GM20000 (cell line): ENCODE data around the gene ADGRF4.

Source experiments
- DNase-seq: peaks from one replicate; pipeline ENCODE4 v3.0.0; 2012; ENCODE audit warnings: low spot score
- CTCF ChIP-seq: IDR thresholded peaks from 2 replicates; pipeline ENCODE4 v1.5.1; 2012; ENCODE audit warnings: mild to moderate bottlenecking, control low read depth; ENCODE audit errors: extremely low read depth, missing control alignments

Gene ADGRF4

GRCh38 chr6:47722194-47722593, 23.8 kb downstream of the ADGRF4 start:
- no peak for TF ChIP-seq CTCF
- DNase-seq = peak; percentile 36

GRCh38 chr6:47724300-47724699, 25.9 kb downstream of the ADGRF4 start:
- no peak for DNase-seq
- TF ChIP-seq CTCF = no peak

GRCh38 chr6:47727391-47727790, 29.0 kb downstream of the ADGRF4 start:
- no peak for DNase-seq
- no peak for TF ChIP-seq CTCF

GRCh38 chr6:47729019-47729418, 30.6 kb downstream of the ADGRF4 start:
- DNase-seq = no peak
- TF ChIP-seq CTCF = no peak

GRCh38 chr6:47729457-47729856, 31.1 kb downstream of the ADGRF4 start:
- no peak for TF ChIP-seq CTCF
- no peak for DNase-seq

- DNase-seq = peak; percentile 23
- peak; percentile 16 for TF ChIP-seq CTCF
Measured at GRCh38 chr6:47733879-47734558, 35.6 kb downstream of the ADGRF4 start.

- no peak for TF ChIP-seq CTCF
- DNase-seq = no peak
Measured at GRCh38 chr6:47734831-47735481, 36.6 kb downstream of the ADGRF4 start.
